HepG2 (cell line): Measurements from ENCODE around the gene LZTR1. TPM values are rescaled to one million over a fixed set of nuclear protein-coding genes. Genes with fewer than 3 reads are reported as not detected.

ENCODE experiments used
- BATF2 ChIP-seq: sonication (generic); formaldehyde crosslinking; IDR thresholded peaks from 2 replicates; pipeline ENCODE4 v1.8.0; 2022; ENCODE audit warnings: mild to moderate bottlenecking, missing genetic modification reagents, moderate library complexity
- DZIP1 ChIP-seq: sonication (generic); formaldehyde crosslinking; IDR thresholded peaks from 2 replicates; pipeline ENCODE4 v1.5.0; 2020; ENCODE audit warnings: mild to moderate bottlenecking, missing genetic modification reagents
- ELF1 ChIP-seq: sonication (generic); formaldehyde crosslinking; IDR thresholded peaks from 2 replicates; pipeline ENCODE4 v1.4.0; 2020; ENCODE audit warnings: missing genetic modification reagents
- GFI1 ChIP-seq: sonication (generic); formaldehyde crosslinking; IDR thresholded peaks from 2 replicates; pipeline ENCODE4 v1.5.0; 2020; ENCODE audit warnings: missing genetic modification reagents, mild to moderate bottlenecking, borderline replicate concordance
- KLF6 ChIP-seq: IDR thresholded peaks from 2 replicates; pipeline ENCODE4 v1.8.0; 2016; ENCODE audit warnings: missing biosample characterization, missing genetic modification reagents
- KLF9 ChIP-seq: IDR thresholded peaks from 2 replicates; pipeline ENCODE4 v1.6.1; 2016; ENCODE audit warnings: low read depth
- NR2F6 ChIP-seq, 2 experiments: IDR thresholded peaks; 2 replicates each; pipeline ENCODE4 v1.6.1; 2016; ENCODE audit warnings: antibody characterized with exemption in 1 of 2, mild to moderate bottlenecking in 1 of 2
- PRDM4 ChIP-seq: sonication (generic); formaldehyde crosslinking; IDR thresholded peaks from 2 replicates; pipeline ENCODE4 v1.9.0; 2021; ENCODE audit warnings: missing genetic modification reagents, borderline replicate concordance
- REXO4 ChIP-seq: sonication (generic); formaldehyde crosslinking; IDR thresholded peaks from 2 replicates; pipeline ENCODE4 v1.8.0; 2022; ENCODE audit warnings: missing genetic modification reagents, mild to moderate bottlenecking, borderline replicate concordance
- SMARCC2 ChIP-seq: fragments of 450-650 bp; IDR thresholded peaks from 2 replicates; pipeline ENCODE4 v1.6.1; 2017; ENCODE audit warnings: antibody characterized with exemption, mild to moderate bottlenecking
- SOX13 ChIP-seq, 3 experiments: fragments of 450-650 bp in 1 of 3; sonication (generic) in 1 of 3; formaldehyde crosslinking in 1 of 3; IDR thresholded peaks in 2 of 3; conservative IDR thresholded peaks in 1 of 3; 2 replicates each; pipeline versions ENCODE4 v1.5.0 to v1.6.1; 2016 to 2020; ENCODE audit warnings: antibody characterized with exemption in 1 of 3, mild to moderate bottlenecking in 1 of 3, missing compliant biosample characterization in 1 of 3, missing genetic modification reagents in 1 of 3, moderate library complexity in 1 of 3
- TBX3 ChIP-seq: fragments of 450-650 bp; IDR thresholded peaks from 2 replicates; pipeline ENCODE4 v1.6.1; 2017; ENCODE audit warnings: antibody characterized with exemption, mild to moderate bottlenecking, inconsistent platforms, borderline replicate concordance
- ZFP1 ChIP-seq: IDR thresholded peaks from 2 replicates; pipeline ENCODE4 v1.6.1; 2016
- ZNF142 ChIP-seq: sonication (generic); formaldehyde crosslinking; IDR thresholded peaks from 2 replicates; pipeline ENCODE4 v1.4.0; 2020; ENCODE audit warnings: missing genetic modification reagents
- ZNF292 ChIP-seq: sonication (generic); formaldehyde crosslinking; IDR thresholded peaks from 2 replicates; pipeline ENCODE4 v1.8.1; 2022; ENCODE audit warnings: mild to moderate bottlenecking, low read depth, missing genetic modification reagents, borderline replicate concordance
- ZNF484 ChIP-seq: sonication (generic); formaldehyde crosslinking; IDR thresholded peaks from 2 replicates; pipeline ENCODE4 v1.5.1; 2020; ENCODE audit warnings: mild to moderate bottlenecking, low read depth, missing genetic modification reagents, borderline replicate concordance
- ZNF768 ChIP-seq: sonication (generic); formaldehyde crosslinking; IDR thresholded peaks from 2 replicates; pipeline ENCODE4 v1.4.0; 2020; ENCODE audit warnings: missing genetic modification reagents
- polyA plus RNA-seq, 8 experiments: library from polyadenylated mRNA; depleted of rRNA in 3 of 8; stranded (reverse) in 7 of 8; unstranded in 1 of 8; fragments of >200 nt; fragmentation: Illumina TruSeq in 4 of 8; extraction: Trizol in 4 of 8; gene quantifications; 2 replicates each; pipeline versions ENCODE4 v1.2.1 to v1.2.3, GENCODE V29; 2011 to 2016; ENCODE audit warnings: low read depth in 4 of 8, missing spikeins in 1 of 8, mixed read lengths in 1 of 8; ENCODE audit not compliant: insufficient read depth in 1 of 8
- total RNA-seq, 5 experiments: library from RNA; depleted of rRNA; stranded (reverse); fragments of >200 nt; fragmentation: Illumina TruSeq; extraction: Trizol; gene quantifications; 2 replicates each; pipeline ENCODE4 v1.2.3, GENCODE V29; 2016; ENCODE audit warnings: low read depth in 1 of 5

The LZTR1 gene
- total and polyA plus RNA-seq, 2 of the 13 experiments (the other 11 are each of a cell fraction or from before 2014, with no cell fraction given) = 21.8 to 22.4 TPM

GRCh38 chr22:21014726-21015465 lies 32.8 kb downstream of the LZTR1 start, which contains the start of gene P2RX6 (continued):
- TF ChIP-seq PRDM4 (CRISPR knock-in tag) (no peak), ELF1 (CRISPR knock-in tag) (peak; percentile 59), SOX13 (IDR thresholded peaks at IDR 0.05) (no peak), SOX13 (CRISPR knock-in tag; conservative IDR thresholded peaks at IDR 0.05 in 1 of 2, IDR thresholded peaks at IDR 0.05 in 1 of 2) (peak in 1 of 2 experiments; percentile 38; a peak in 1 of 4 replicates), TBX3 (no peak), ZFP1 (CRISPR knock-in tag) (no peak), KLF9 (CRISPR knock-in tag) (no peak), SMARCC2 (no peak), ZNF484 (CRISPR knock-in tag) (no peak), NR2F6 (IDR thresholded peaks at IDR 0.05) (peak; percentile 94), NR2F6 (CRISPR knock-in tag; IDR thresholded peaks at IDR 0.05) (peak; percentile 96), ZNF768 (CRISPR knock-in tag) (peak; percentile 32; the same call in 1 of the 2 replicates), GFI1 (CRISPR knock-in tag) (0 out of 2 replicates have a peak, but pooled peaks have one; percentile 29), BATF2 (no peak), KLF6 (CRISPR knock-in tag) (0 out of 2 replicates have a peak, but pooled peaks have one; percentile 37), ZNF292 (CRISPR knock-in tag) (peak; percentile 75), ZNF142 (no peak), DZIP1 (no peak), REXO4 (CRISPR knock-in tag) (no peak)
